CD4-positive, alpha-beta T cell treated with Interferon gamma for 1 hour (primary cell): ENCODE measurements around the gene VANGL2.

Experiments
- DNase-seq: peaks from one replicate; pipeline ENCODE4 v3.0.0-alpha.2; 2020

VANGL2 gene

GRCh38 chr1:160466961-160467360 lies 66.6 kb downstream of the VANGL2 start:
- DNase-seq, result no peak

DNA sequence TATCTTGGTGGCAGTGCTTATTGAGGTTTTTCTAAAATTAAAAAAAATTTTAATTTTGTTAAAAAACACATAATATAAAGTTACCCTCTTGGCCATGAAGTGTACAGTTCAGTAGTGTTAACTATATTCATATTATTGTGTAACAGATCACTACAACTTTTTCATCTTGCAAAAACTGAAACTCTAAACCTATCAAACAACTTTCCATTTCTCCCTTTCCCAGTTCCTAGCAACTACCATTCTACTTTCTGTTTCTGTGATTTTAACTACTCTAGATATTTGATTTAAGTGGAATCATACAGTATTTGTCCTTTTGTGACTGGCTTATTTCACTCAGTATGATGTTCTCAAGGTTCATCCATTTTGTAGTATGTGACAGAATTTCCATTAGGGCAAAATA lies 67.2 kb downstream of the VANGL2 start:
- DNase-seq, result no peak

DNA sequence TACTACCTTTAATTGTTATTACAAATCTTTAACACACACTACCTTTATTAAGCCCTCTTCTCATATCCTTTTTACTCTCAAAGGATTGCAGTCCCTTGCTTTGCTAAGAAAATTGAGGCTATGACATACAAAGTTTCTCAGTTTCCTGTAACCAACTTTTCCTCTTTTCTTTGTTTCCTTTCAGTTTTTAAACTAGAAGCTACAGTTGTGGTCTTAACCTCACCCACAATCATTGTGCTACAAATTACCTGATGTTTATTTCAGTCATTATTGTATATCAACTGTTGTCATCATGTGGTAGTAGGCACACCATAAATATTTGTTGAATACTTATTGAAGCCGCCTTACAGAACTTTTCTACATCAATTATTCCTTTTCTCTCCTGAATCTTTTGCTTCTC lies 70.9 kb downstream of the VANGL2 start:
- DNase-seq, result no peak

- DNase-seq, result no peak
Observed at GRCh38 chr1:160472112-160472511, 71.7 kb downstream of the VANGL2 start.

DNA sequence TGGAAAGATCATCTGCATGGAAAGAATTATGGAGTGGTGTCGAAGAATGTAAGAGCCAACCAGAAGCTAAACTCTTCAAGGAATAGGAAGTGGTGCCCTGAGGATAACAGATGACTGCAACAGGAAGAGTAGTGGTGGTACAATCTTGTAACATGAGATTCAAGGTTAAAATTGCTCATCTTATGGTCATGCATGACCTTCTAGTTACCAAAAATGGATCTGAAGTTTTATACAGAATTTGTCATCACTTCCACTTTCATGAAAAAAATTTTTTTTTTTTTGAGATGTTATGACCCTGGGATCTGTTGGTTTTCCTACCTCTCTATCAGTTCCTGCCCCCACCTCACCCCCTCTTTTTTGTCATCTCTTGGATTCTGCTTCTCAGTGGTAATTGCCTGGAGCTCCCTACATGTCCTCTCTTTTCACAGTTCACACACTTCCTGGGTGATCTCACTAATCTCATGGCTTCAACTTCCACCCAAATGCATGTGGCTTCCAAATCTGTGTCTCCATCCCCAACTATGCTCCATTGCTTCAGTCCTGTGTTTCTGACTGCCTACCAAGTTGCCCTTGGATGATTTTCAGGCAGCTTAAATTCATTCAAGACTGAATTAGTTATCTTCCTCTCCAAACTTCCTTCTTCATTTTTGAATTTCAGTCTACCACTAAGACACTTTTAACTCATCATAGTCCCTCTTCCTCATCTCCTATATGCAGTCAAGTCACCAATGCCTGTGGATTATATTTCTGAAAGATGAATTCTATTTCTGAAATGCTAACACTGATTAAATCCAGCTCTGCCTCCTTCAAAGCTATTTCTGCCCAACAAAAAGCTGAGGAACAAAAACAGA lies 74.3 kb downstream of the VANGL2 start:
- DNase-seq, result no peak
